ENCODE results near the gene SFMBT1. TPM values are rescaled to one million over a fixed set of nuclear protein-coding genes. Genes with fewer than 3 reads are reported as not detected.

The SFMBT1 gene
- total RNA-seq, 1 donor: 3.9 TPM

DNA sequence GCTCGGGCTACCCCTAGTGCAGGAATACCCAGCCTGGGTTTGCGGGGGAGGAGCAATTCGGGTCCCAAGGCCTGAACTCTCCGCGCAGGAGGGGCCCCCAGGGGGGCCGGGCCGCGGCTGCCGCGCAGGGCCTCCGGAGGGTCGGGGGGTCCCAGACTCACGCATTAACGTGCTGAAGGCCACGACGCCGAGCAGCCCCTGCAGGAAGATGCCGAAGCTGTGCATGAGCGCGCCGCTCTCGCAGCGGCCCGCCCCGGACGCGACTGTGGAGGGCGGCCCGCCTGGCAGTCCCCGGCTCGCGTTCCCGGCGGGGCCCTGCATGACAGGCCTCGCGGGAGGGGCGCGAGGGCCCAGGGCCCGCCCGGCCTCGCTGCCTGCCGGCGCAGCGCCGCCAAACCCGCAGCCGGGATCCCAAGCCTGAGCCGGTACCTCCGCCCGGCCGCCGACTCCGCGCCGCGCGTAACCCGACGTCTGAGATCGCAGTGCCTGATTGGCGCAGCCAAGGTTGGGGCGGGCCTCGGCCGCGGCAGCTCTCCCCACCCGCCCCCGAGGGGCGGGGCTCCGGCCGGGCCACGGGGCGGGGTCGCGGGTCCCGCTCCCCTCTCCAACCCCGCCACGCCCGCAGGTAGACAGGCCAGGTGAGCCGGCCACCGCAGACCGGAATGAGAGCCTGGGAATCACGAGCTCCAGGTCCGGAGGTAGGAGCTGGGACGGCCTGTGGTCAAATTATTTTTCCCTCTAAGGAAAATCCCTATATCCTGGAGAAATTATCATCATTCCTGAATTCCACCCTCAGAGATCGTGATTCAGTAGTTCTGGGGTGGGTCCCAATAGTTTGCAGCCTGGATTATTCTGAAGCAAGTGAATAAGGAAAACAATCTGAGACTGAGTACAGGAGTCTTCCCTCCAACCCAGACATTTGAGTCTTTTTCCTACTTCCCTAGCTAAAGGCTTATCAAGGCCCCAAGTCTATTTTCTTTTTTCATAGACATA is 148.4 kb downstream of the SFMBT1 start, which contains the start of gene STIMATE:
Gene STIMATE (minus strand): TSS at position 419 of the 993 bp plus-strand sequence. CDS start 98 bp downstream, at position 321.
- peak; percentile 77 for DNase-seq (ENCODE audit: low read depth)
- peak within 1 kb of the TSS; percentile 84 for H3K4me3 ChIP-seq (ENCODE audit: low read depth, low read length)
- TF ChIP-seq, protein P1, sequence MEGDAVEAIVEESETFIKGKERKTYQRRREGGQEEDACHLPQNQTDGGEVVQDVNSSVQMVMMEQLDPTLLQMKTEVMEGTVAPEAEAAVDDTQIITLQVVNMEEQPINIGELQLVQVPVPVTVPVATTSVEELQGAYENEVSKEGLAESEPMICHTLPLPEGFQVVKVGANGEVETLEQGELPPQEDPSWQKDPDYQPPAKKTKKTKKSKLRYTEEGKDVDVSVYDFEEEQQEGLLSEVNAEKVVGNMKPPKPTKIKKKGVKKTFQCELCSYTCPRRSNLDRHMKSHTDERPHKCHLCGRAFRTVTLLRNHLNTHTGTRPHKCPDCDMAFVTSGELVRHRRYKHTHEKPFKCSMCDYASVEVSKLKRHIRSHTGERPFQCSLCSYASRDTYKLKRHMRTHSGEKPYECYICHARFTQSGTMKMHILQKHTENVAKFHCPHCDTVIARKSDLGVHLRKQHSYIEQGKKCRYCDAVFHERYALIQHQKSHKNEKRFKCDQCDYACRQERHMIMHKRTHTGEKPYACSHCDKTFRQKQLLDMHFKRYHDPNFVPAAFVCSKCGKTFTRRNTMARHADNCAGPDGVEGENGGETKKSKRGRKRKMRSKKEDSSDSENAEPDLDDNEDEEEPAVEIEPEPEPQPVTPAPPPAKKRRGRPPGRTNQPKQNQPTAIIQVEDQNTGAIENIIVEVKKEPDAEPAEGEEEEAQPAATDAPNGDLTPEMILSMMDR (IDR thresholded peaks at IDR 0.05; ENCODE audit: insufficient read depth, low read depth, low read length): no peak

DNA sequence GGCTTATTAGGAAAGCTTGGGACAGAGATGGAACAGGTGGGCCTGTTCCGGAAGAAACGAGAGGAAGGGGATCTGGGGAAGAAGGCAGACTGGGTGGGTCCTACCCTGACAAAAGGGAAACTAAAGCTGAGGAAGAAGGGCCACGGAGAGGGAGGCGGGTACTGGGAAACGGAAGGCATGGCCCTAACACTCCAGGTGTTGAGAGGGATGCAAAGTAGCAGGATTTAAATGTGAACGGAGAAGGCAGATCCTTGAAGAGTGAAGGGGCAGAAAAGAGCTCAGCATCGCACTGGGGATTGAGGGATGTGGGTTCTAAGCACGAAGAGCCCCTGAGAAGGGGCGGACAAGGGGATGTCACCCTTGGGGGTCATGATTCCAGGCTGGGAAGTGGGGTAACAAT is 149.3 kb downstream of the SFMBT1 start:
- peak; percentile 8 for DNase-seq (ENCODE audit: low read depth)
- TF ChIP-seq, protein P1 (IDR thresholded peaks at IDR 0.05; ENCODE audit: insufficient read depth, low read depth, low read length): no peak
- H3K4me3 ChIP-seq (ENCODE audit: low read depth, low read length): peak overlapping the region; percentile 84

DNA sequence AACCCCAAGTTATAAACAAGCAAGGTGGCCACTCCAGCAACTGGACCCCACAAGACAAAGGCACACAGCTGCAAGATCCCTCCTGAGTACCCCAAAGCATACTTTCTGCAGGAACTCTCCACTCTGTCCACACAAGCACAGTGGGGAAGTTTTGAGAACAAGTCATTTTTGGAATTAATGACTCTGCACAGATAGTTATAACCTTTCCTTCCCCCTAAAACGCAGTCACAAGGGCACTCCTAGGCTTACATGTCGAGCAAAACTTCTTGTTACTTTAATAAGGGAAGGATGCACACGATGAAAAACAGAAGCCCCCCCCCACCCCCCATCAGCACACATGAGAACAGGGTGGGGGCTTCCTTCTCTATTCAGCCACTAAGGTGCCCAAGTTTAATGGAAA is 149.7 kb downstream of the SFMBT1 start:
- DNase-seq (ENCODE audit: low read depth): no peak
- peak overlapping the region; percentile 84 for H3K4me3 ChIP-seq (ENCODE audit: low read depth, low read length)
- TF ChIP-seq, protein P1 (IDR thresholded peaks at IDR 0.05; ENCODE audit: insufficient read depth, low read depth, low read length): no peak

DNA sequence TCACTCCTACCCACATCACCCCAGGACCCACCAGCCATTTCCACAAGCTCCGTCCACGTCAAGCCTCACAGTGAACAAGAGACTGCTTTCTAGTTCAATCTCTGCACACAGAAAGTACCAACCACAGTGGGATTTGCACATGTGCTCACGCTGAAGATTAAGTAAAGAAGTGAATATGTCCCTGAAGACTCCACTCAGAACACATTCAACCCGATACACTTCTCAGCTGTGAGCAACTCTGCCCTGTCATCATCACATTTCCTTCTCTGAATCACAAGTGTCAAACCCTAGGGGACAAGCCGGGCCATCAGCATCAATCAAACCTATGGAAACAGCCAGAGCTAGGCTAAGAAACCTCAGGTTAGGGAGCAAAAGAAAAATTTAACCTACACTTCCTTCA is 150.5 kb downstream of the SFMBT1 start:
- TF ChIP-seq, protein P1 (IDR thresholded peaks at IDR 0.05; ENCODE audit: insufficient read depth, low read depth, low read length): no peak
- no peak overlapping the region for H3K4me3 ChIP-seq (ENCODE audit: low read depth, low read length)
- no peak for DNase-seq (ENCODE audit: low read depth)

DNA sequence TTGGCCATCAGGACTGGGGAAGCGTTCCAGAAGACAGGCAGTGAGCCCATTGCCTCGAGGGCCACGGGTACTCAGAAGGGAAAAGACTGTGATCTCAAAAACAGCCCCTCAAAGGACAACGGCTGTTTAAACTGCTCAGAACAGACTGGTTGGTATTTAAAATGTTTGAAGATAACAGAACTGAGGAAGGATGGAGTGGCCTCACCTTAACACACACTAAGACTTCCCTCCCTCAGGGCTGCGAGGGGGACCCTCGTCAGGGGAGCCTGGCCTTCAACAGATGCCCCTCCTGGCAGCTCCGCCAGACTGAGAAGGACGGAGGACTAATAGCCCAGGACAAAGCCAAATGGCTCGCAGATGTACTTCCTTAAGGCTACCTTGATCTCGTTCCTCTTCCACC is 151.1 kb downstream of the SFMBT1 start:
- H3K4me3 ChIP-seq (ENCODE audit: low read depth, low read length): no peak overlapping the region
- TF ChIP-seq, protein P1 (IDR thresholded peaks at IDR 0.05; ENCODE audit: insufficient read depth, low read depth, low read length): no peak
- DNase-seq (ENCODE audit: low read depth): no peak

DNA sequence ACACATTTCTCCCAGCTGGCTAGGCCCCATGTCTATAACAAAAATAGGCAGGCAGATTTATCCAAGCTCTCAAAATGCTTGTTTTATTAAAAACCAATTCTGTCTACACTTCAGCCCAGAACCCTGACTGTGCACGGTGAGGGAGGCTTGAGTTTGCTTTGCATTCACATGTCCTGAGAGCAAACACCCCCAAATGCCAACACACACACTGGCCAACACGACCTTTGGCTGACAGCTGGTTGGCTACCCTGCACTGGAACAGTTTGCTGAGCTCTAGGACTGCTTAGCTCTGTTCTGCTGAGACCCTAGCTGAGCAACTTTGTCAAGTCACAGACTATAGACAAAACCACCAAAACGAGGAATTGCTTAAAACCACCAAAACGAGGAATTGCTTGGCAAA is 152.2 kb downstream of the SFMBT1 start:
- DNase-seq (ENCODE audit: low read depth): no peak
- TF ChIP-seq, protein P1 (IDR thresholded peaks at IDR 0.05; ENCODE audit: insufficient read depth, low read depth, low read length): no peak
- H3K4me3 ChIP-seq (ENCODE audit: low read depth, low read length): no peak overlapping the region
